ENCODE results near the gene DNAJC15.

DNA sequence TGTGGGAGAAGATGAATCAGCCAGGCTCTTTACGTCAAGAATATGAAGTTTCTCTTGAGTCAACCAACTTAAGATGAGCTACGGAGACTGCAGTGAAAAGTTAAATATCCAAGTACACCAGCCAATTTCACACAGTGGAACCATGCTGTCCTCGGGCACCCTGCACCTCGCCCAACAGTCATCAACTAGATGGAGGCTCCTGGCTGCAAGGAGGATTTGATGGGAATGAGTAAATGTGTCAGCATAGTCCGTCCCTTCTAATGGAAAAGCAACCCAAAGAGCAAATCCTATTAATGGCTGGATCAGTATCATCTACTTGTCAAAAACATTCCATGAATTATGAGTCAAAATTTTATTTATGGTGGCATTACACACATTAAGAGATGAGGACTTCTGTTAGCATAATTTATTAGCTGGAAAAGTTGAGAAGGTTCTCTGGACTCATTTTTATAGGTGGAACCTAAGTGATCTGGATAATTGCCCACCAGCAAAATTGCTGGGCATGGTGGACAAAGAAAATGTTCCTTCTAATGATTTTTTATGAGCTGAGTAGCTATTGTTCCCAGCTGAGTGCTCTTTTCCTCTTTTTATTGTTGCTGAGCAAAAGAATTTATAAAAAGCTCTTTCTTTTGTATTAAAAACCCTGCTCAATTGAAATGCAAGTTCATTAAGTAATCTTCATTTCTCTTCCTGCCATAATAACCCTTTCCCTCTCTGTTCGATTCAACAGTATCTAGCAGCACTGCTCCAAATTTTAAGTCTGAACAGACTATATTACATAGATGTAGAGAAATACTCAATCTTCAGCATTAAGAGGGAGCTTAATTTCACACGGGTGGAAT lies 88.4 kb downstream of the DNAJC15 start:
- TF ChIP-seq, protein P1, sequence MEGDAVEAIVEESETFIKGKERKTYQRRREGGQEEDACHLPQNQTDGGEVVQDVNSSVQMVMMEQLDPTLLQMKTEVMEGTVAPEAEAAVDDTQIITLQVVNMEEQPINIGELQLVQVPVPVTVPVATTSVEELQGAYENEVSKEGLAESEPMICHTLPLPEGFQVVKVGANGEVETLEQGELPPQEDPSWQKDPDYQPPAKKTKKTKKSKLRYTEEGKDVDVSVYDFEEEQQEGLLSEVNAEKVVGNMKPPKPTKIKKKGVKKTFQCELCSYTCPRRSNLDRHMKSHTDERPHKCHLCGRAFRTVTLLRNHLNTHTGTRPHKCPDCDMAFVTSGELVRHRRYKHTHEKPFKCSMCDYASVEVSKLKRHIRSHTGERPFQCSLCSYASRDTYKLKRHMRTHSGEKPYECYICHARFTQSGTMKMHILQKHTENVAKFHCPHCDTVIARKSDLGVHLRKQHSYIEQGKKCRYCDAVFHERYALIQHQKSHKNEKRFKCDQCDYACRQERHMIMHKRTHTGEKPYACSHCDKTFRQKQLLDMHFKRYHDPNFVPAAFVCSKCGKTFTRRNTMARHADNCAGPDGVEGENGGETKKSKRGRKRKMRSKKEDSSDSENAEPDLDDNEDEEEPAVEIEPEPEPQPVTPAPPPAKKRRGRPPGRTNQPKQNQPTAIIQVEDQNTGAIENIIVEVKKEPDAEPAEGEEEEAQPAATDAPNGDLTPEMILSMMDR (IDR thresholded peaks at IDR 0.05) = no peak
- TF ChIP-seq POLR2A (IDR thresholded peaks at IDR 0.05) = no peak

Data from transverse colon (tissue), 3 donors.